COR-L47 (cell line): ENCODE data around the gene VPS13D.

Experiments
- DNase-seq: peaks from one replicate; lab custom pipeline; 2025; lab: John Stamatoyannopoulos, UW

The VPS13D gene

DNA sequence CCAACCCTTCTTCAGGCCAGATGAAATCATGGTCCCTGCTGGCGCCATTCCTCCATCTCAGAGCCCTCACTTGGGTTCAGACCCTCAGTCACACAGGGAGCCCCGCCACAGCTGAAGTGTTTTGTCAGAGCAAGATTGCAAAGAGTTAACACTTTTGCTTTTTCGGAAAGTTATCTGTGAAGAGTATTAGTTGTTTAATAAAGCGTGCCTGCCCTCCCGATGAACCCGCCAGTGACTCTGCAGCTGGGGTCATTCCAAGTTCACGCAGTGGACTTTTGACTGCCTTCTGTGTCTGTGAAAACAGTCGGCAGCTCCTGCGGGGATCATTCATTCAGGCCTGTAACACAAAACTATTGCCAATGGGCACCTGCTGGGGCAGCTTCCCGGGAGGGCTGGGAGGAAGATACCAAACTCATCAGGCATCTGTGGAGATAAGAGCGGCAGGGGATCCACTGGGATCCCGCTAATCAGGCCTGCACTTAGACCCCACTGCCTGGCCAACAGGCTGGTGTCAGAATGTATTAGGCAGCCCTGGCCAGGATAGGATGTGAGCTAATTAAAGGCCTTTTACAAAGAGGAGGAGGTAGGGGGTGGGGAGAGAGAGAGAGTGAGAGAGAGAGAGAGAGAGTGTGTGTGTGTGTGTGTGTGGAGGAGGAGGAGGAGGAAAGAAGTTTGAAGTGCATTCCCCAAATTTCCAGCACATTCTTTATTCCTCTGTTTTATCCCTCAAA, 203.7 kb downstream of the VPS13D start:
- no peak for DNase-seq

DNA sequence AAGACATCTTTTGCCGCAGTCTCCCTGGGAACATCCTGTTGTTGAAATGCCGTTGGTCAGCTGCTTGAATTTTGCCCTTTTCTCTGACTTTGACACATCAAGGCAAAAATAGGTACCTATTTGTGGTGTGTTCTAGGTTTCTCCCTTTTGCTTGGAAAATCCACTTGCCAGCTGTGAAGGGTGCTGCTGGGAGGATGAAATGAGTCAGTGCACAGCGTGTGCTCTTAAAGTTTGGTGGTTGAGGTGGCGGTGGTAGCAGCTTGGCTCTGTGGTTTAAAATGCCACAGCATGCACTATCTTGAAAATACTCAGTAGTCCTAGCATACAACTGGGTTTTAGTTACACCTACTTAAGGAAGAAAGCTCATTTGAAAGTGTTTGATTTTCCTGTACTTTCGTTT, 204.3 kb downstream of the VPS13D start:
- no peak for DNase-seq

DNA sequence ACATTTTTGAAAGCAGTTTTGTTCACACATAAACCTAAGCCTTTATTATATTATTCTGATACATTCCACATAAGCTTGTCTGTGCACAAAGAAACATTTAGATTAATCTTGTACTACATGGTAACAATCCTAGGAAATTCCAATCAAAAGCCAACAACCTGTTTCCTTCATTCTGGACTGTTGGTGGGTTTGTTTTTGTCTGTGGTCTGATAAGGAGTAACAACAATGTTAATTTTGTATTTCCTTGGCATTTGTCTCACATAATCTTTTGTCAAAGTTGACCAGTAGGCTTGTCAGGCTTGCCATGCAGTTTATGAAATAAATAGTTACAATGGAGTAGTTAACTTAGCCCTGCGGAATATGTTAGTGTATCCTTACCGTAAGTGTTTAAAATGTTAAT, 204.9 kb downstream of the VPS13D start:
- DNase-seq = no peak

DNA sequence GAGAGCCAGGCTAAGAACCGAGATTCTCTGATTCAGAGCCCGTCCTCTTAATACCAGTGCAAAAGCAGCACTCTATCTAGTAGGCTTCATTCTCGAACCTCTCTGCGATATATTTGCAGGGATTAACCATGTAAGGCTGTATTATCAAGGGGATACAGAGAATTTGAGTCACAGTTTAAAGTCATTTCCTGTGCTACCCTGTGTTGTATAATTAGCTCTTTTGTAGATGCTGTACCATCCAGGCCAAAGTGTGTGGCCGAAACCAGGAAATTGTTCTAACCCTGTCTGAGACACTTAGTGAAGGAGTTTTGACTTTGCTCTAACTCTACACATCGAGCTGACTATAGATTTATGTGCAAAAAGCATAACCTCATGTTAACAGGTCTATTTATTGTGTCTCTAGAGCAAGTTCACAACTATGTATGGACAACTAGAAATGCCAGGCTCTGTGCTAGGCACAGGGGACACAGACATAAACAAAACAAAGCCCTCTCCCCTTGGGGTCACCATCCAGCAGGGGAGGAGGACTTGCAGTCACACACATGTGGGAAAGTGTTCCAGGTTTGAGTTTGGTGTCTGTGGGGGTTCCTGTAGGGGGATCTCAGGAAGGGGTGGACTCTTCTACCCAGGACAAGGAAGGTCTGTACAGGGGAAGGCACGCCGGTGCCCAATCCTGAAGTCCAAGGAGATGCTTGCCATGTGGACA, 206.0 kb downstream of the VPS13D start:
- no peak for DNase-seq

DNA sequence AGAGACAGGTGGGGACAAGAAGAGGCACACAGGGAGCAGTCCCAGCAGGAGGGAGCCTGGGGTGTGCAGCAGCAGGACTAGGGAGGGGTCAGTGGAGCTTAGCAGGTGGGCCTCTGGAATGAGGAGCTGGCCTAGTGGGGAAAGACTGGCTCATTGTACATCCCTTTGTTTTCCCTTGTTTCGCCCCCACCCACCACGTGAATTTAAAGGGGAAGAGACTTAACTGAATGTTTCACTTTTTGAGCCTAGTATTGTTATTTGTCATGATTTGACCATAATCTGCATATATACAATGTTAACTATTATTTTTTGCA, 206.5 kb downstream of the VPS13D start:
- no peak for DNase-seq

DNA sequence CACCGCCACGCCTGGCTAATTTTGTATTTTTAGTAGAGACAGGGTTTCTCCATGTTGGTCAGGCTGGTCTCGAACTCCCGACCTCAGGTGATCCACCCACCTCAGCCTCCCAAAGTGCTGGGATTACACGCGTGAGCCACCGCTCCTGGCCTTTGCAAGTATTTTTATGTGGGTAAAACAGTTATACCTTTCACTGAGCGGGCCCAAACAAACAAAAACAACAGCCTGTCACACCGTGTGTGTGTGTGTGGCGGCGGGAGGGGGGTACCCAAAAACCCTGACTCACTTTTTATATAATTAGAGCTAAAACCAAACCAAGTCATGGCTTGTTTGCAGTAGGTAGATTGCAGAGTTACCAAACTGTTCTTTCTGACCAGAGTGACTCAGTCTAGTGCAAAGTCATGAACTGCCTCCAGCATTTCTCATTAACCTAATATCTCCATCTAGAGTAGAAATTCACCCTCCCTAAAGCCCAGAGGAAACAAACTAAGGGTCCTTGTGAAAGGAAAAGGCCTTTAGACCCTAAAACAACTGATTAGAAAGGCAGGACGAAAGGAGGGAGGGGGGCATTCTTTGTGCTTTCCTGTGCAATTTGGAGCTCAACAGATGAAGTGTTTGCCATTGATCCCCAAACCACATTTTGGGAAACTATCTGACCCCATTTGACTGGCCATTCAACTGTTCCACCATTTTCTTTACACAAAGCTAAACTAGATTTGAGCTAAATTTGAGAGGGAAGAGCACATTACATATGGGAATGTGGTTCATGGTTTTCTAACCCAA, 207.2 kb downstream of the VPS13D start:
- no peak for DNase-seq

DNA sequence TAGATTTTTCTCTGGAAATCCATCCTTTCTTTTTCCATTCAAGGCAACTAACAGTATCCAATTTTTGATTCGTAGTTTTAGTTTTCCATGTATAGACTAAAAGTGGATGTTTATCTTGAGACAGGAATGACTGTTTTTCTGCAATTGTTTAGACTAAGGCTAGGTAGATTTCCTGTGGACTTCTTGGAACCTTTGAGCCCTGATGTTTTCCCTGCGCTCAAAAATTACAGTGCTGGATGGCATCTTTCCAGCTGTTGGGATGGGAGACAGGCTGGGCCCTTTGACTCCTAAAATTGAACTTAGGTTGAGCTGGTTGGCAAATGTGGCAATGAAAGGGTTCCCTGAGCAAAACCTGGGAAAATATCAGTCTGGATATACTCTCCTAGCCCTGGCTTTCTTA, 207.8 kb downstream of the VPS13D start:
- no peak for DNase-seq

DNA sequence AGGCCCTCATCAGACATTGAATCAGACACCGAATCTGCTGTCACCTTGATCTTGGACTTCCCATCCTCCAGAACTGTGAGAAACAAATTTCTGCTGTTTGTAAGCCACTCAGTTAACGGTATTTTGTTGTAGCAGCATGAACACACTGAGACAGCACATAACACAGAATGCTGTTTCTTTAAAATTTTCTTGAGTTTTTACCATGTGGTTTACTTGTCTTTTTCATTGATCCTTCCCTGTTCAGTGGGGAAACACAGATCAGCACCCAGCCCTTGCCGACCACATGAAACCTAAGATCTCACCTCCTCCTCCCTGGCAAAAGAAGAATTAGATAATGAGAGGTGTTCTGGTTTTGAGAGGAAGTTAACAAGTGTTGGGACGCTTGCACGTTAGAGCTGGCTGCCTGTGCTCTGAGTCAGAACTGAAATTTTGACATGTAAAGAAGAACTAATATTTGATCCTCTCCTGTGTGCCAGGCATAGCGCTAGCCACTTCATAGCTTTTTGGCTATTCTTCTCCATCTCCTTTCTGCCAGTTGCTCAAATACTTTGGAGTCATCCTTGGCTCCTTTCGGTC, 208.6 kb downstream of the VPS13D start:
- no peak for DNase-seq

DNA sequence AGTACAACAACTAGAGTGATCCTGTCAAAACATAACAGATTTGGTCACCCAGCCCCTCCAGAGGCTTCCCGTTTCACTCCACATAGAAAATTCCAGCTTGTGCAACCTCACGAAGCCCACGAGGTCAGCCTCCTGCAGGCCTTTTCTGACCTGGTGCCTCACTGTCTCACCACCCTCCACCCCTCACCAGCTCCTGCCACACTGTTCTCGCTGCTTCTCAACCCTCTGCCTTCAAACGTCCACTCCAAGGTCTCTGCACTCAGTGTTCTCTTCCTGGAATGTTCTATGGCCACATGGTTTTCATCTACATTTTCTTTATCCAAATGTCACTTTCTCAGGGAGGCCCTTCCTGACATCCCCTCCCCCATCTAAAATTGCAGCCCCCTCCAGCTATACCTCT, 209.2 kb downstream of the VPS13D start:
- no peak for DNase-seq

DNA sequence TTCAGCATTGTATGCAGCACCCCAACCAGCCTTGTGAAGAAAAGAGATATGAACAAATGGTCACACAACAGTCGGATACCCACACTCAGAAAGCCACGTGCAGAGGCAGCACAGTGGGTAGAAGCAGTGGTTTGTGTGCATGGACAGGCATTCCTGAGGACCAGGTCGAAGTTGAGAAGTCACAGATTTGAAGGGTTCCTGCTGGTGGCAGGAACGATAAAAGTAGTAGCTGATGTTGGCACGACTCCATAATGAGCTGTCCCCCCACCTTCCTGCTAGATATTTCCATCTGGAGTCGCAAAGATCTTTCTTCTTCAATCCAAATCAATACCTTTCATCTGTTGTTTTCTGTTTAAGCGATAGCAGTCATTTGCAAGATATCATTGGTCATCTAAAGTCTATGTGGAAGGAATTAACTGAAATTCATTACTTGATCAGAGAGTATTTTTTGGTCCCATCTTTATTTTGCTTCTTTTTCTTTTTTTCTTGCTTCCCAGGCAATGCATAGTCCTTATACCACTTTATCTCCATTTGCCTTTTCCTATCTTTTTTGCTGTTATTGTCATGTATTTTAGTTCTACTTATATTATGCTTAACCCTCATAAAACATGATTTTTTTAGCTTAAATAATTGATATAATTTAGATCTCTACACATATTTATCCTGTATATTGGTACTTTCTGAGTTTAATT, 211.7 kb downstream of the VPS13D start:
- no peak for DNase-seq

DNA sequence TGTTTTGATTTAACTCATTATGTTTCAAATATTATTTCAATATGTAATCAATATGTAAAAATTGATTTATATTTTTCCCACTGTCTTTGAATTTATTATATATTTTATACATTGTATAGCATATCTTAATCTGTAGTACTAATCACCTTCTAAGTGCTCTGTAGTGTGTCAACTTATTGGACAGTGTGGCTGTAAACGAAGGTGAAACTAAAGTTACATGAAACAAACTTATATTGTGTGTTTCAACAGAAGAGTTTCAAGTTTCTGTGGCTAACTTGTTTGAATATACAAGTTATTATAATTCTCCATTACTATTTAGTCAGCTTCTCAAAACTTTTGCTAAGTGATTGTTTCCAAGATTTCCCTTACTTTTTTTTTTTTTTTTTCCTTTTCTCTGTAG, 212.4 kb downstream of the VPS13D start:
- DNase-seq = no peak

DNA sequence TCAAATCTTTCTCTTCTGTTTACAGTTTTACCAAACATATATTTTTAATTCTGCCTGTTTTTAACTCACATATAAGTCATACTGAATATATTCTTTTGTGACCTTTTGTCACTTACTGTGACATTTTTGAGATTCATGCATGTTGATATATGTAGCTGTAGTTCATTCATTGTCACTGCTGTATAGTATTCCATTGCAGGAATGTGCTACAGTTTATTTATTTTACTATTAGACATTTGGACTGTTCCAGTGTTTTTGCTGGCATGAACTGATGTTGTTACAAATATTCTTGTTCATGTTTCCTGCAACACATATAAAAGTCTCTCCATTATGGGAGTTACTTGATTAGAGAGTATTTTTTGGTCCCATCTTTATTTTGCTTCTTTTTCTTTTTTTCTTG, 213.3 kb downstream of the VPS13D start:
- no peak for DNase-seq

DNA sequence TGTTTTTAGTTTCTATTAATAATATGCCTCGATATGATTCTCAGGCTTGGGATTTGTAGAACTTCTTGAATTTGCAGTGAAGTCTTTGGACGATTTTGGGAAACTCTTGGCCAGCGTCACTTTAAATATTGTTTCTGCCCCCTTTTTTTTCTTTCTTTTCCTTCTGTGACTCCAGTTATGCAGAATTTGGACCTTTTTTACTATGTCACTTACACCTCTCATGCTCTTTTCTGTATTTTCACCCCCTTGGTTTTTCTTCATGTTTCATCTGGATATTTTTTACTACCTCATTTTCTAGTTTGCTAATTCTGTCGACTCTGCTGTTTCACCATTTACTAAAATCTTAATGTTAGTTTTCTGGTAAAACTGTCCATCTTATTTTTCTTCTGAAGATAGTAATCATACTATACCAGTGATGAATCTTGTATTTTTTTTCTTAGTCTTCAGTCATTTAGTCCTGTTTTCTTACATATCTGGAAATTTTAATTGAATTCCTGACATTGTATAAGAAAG, 214.6 kb downstream of the VPS13D start:
- no peak for DNase-seq

DNA sequence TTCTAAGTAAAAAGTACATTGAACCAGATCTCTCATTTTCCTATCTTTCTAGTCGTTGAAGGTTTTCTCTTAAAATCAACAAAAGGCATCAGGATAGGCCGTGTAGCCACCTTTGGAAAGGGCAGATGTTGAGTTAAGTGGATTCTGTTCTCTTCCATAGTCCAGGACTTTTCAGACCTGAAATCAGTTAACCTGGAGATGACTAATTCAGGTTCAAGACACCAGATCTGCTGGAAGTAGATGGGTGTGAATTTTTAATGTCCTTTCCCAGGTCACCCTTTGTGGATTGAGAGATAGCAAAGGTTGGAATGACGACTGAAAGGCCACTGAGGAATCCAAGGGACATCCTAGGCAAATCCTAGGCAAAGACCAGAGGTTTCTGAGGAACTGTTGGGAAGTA, 215.4 kb downstream of the VPS13D start:
- no peak for DNase-seq

DNA sequence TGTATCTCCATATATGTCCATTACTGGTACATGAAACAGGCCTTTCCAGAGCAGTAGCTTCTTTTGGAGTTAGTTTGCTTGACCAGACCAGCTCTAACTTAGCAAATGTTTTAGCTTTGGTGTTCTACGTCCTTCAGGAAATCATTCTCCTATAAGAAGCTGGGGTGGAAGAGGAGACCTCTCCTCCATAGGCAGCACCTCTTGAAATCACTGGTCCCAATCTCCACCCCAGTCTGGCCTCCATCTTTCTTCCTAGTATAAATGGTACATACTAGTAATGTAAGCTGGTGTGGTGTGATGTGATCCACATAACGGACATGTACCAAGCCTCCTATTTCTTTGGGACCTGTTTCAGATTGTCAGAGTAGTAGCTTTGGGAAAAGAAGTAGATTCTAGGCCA, 216.8 kb downstream of the VPS13D start:
- no peak for DNase-seq

DNA sequence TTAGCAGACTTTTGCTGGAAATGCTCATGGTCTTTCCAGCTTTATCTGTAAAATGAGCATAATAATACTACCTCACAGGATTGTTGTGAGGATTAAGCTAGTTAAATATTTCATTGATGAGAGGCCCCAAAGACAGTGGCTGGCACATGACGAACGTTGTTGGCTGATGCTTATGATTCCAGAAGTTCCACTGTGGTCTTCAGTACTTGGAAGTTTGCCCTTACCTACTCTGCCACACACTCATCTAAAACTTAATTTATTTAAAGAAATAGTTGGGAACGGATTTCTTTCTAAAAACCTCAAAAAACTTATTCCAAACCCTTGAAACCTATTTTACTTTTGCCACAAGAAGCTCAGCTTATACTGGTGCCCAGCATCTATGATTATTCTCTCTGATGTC, 217.5 kb downstream of the VPS13D start:
- no peak for DNase-seq

DNA sequence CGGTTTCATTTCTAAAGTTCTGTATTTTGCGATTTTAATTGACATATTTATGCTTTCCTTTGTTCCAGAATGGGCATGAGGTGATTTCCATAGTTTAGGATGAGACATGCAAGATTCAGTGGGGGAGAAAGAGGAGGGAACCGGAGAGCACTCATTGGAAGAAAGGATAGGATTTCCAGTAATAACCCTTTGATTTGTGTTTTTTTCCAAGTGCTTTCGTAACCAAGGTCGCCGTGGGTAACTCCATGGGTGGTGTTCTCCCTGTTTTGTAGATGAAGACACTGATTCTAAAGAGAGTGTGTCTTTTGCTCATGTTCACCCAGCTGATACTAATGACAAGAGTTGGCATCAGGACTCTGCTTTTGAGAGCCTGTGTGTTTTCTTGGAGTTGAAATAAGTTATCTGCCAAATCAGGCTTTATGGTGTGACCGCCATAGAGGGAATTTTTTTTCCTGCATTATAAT, 218.1 kb downstream of the VPS13D start:
- DNase-seq = no peak

DNA sequence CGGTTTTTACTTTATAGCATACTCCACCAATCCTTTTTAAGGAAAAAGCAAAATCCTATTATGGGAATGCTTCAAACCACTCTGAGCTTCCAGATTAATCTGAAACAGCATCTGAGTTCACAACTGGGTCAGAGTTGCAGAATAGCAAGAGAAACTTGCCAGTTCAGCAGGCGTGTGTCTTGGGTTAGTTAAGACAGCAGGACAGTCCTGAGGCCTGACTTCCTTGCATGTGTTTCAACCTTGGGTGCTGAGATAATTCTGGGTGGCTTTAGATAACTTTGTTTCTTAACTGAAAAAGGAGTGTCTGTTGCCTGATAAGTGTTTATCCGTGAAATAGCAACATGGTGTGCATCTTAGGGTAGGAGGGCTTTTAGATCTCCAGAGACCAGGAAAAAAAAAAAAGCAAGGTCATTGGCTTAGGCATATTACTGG, 218.9 kb downstream of the VPS13D start:
- DNase-seq = no peak

DNA sequence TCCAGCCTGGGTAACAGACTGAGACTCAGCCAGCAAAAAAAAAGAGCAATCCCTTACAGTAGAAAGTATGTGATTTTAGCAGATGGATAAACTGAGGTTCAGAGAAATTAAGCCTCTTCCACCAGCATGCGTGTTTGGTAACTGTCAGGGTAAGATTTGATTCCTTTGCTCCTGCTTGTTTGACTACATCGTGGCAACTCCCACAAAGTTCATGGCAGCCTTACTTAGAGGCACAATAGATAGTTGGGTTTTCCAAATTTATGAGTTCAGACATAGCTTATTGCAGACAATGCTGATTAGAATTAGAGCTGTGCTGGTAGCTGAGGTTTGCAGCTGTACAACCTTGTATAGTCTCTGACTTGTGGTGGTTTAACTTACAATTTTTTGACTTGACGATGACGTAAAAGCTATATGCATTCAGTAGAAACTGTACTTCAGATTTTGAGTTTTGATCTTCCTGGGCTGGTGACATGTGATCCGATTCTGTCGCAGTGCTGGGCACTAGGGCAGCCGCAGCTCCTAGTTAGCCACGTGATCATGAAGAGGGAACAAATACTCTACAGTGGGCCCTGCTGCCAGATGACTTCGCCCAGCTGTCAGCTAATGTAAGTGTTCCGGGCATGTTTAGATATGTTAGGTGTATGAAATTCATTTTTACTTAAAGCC, 220.4 kb downstream of the VPS13D start:
- DNase-seq = no peak

DNA sequence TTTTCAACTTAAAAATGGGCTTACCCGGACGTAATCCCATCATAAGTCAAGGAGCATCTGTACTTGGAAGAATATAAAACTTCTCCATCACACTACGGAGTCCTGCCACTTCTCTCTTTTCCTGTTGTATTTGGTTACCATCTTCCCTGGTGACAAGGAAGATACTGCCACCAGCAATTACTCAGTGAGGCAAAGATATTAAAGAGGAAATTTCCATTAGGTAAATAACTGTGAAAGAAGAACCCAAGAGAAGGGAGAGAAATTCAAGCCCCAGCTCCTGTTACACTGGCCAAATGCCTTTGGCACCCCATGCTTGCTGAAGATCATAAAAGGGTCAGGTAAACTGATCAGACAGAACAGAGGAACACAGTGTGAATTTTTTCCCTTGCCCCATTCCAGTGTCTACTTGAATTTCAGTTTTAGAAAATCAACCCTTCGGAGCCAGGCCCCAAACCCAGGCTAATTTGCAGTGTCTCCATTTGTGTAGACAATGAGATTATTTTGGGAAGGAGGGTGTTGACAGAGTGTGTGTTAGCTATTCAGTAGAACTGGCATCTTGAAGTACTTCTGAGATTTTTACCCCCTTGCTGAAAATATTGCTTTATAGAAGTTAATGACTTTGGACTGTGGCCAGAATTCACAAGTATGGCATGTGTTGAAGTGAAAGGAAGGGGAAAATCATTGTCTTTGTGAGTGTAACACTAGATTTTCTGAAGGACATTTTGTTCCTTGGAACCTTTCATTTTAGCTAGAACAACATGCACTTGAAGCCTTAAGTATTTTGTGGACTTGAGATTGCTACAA, 221.1 kb downstream of the VPS13D start:
- no peak for DNase-seq

DNA sequence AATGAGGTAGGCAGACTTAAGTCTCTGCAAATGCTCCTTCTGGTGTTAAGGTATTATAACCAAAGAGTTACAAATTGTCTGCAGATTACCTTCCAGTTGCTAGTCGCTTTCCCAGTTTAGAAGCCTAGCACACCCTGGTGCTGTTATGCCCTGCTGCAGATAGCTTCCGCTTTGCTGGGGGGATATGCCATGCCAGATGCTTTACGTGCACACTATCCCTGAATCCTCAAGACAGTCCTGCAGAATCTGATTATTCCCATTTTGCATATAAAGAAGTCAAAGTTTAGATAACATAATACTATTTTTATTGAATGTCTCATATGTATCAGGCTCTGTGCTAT, 221.7 kb downstream of the VPS13D start:
- no peak for DNase-seq
